IPS DF 4.7 (cell line): Measurements from ENCODE around the gene UBAC1.
"Not testable (repeated sequence)": the region's sequence is repeated elsewhere in the genome, so short reads cannot be mapped to it uniquely, and the experiment has no call there.

Experiments used
- DNase-seq: peaks from one replicate; pipeline ENCODE4 v3.0.0-alpha.2; 2013; ENCODE audit warnings: low spot score; ENCODE audit errors: extremely low read depth

Gene UBAC1

DNA sequence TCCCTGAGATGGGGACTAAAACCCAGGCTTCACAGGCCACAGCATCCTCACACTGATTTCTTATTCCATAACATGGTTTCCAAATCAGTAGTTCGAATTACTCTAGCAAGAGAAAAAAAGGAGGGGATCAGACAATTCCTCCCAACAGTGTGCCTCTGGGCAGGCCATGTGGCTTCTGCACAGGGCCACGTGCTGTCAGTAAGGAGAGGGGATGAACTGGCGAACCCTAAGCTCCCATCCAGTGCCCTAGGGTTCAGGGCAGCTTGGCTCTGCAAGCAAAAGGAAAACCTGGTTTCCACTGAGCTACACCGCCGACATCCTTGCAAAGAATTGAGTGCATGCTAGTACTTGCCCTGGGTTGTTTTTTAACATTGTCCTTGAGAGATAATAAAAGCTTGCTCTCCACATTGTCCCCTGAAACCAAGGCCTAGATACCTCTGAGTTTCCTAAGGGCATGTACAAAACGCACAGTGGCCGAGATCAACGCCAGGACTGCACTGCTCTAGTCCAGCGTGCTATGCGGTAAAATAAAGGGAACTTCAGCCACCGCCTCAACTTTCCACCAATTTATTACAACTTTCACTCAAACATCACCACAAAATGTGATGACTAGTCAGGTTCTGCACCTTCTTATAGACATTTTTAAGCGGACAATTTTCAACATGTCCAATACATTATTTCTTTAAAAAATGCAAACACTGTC lies 58.4 kb downstream of the UBAC1 start:
- DNase-seq = no peak

- no peak for DNase-seq
These were observed 59.3 kb downstream of the UBAC1 start for GRCh38 chr9:135901826-135902225.

DNA sequence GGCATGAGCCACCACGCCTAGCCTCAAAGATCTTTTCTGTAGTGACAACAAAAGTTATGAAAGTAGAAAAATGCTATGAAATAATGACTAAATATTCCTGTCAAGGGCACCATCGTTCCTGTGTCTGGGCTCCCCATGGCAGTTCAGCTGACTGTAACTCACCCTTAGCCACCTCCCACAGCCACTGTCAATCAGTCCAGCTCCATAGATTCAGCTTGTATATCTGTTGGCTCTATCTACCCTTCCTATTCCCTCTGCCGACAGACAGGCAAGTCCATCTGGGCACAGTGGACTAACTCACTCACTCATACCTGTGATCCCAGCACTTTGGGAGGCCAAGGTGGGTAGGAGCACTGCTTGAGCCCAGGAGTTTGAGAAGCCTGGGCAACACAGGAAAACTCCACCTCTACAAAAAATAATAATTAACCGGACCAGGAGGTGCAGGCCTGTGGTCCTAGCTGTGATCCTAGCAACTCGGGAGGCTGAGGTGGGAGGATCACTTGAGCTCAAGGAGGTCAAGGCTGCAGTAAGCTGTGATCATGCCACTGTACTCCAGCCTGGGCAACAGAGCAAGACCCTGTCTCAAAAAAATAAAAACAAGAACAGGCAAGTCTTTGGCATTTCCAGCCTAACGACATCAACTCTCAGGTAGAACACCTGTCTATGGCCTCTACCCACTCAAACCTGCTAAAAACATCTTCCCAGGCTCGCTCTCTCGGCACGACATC lies 60.0 kb downstream of the UBAC1 start:
- DNase-seq = no peak

GRCh38 chr9:135898634-135899407 lies 62.4 kb downstream of the UBAC1 start:
- DNase-seq = no peak

- DNase-seq = no peak
These were observed 64.5 kb downstream of the UBAC1 start for GRCh38 chr9:135896626-135897025.

DNA sequence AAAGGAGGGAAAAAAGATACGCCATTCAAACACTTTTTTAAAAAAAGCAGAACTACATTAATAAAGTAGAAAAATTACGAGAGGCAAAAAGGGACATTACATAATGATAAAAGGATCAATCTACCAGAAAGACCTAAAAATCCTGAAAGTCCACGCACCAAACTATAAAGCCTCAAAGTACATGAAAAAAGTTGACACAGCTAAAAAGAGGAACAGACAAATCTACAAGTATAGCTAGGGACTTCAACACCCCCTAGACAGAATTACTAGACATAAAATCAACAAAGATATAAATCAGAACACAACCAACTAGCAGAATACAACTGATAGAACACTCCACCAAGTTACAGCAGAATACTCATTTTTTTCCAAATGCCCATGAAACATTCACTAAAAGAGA lies 65.0 kb downstream of the UBAC1 start:
- no peak for DNase-seq

DNA sequence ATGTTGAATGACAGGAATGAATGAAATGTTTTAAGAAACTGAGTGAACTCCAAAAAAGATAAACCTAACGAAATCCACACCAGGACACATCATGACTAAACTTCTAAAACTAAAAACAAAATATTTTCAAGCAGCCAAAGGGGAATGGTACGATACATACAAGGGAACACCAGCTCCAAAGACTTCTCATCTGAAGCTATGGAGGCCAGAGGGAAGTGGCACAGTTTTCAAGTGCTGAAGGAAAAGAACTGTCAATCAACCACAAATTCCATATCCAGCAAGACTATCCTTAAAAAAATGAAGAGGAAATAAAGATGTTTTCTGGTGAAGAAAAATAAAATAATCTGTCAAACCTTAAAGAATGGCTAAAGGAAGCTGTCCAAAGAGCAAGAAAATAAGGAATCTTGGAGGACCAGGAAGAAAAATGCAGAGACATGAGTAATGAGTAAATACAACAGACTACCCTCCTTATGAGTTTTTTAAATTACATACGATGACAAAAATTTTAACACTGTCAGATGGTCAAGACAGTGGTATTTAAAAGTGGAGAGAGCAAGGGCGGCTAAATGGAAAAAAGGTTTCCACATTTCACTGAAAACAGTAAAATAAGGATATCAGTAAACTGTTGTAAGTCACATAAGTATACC lies 65.8 kb downstream of the UBAC1 start:
- no peak for DNase-seq

DNA sequence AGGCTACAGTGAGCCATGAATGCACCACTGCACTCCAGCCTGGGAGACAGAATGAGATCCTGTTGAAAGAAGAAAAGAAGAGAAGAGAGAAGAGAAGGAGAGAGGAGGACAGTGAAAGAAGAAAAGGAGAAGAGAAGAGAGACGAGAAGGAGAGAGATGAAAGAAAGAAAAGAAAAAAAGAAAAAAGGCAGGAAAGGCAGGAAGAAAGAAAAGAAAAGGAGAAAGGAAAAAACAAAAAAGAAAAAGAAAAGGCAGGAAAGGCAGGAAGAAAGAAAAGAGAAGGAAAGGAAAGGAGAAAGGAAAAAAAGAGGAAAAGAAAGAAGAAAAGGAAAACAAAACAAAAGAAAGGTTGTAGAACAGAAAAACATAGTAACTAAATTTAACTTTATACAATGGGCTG lies 68.1 kb downstream of the UBAC1 start:
- no peak for DNase-seq

DNA sequence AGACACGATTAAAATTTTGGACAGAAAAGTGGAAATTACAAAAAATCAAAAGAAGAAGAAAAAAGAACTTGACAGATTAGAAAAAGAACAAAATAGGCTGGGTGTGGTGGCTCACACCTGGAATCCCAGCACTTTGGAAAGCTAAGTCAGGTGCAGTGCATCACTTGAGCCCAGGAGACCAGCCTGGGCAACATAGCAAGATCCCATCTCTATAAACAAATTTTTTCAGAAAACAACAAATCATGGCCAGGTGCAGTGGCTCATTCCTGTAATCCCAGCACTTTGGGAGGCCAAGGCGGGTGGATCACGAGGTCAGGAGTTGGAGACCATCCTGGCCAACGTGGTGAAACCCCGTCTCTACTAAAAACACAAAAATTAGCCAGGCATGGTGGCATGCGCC lies 68.8 kb downstream of the UBAC1 start:
- DNase-seq = not testable (repeated sequence)

DNA sequence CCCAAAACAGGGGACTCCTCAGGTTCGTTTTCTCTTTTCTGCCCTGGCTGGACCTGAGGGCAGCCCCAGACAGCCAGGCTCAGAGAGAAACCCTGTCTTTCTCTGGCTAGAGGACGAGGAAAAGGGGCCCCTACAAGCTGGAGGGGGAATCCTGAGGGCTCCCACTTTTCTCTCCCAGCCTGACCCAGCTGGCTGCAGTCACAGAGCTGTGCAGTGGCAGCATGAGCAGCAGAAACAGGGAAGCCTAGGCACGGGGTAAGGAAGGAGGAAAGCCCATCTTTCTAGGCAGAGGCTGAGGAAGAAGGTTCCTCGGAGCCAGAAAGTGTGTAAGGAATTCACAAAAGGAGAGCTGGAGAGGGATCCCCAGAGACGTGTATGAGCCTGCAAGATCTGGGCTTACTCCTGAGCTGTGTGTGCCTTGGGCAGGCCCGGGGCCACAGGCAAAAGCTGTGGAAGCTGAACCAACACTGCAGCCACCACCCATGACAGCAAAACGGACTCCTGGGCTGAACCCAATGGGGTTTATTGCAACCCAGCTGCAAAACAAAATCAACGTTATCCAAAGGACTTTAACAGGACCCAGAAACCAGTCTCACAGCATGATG lies 70.0 kb downstream of the UBAC1 start:
- no peak for DNase-seq

GRCh38 chr9:135890190-135891026 lies 70.8 kb downstream of the UBAC1 start:
- no peak for DNase-seq

- DNase-seq = no peak
These were observed 71.5 kb downstream of the UBAC1 start for GRCh38 chr9:135889564-135890189.

DNA sequence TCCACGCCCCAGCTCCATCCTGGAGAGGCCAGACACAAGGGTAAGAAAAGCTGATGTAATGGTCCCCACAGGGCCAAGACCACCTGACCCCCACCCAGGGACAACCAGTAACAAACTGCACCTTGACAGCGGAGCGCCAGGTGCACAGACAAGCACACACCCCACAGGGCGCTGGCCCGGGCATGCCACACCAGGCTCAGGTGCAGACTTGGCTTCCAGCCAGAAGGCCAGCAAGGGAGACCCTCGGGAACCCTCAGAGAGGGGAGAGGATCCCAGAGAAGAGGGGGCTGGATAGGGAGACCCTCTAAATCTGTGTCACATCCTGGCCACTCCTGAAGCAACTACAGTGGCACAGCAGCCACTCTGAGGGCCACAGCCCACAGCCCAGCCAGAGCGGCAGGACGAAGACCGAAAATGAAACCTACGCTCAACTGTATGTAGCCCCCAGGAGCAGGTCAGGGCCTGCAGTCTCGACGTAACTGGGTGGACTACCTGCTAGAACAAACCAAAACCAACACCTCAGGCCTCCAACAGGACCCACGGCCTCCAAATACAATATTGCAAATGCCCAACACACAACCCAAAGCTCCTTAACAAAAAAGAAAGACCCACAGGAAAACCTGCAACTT lies 72.3 kb downstream of the UBAC1 start:
- DNase-seq = no peak

DNA sequence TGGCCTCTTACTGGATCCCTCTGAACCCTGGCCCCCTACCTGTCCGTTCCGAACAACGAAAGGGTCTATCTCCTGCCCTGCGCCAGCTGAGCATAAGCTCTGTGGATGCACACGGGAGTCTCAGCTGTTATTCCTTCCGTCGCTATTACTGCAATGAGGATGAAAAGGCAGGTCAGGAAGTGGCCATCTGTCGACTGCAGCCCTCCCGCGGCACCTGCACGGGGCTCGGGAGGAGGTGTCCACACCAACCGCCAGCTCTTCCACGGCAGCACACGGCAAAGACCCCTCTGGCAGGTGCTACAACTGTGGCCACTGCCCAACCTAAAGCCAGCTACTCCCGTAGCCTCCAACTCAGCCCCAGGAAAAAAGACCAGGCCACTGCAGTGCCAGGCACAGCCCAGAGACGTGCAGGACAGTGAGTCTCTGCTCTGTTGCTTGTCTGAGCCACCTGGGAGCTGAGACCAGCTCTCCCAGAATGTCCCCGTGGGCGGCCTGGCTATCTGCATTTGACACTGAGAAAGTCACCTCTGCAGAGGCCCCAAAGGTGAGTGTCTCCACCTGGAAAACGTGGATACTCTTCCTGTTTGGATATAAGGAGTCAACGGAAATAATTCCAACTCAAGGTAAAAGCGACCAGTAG lies 72.9 kb downstream of the UBAC1 start:
- DNase-seq = no peak

DNA sequence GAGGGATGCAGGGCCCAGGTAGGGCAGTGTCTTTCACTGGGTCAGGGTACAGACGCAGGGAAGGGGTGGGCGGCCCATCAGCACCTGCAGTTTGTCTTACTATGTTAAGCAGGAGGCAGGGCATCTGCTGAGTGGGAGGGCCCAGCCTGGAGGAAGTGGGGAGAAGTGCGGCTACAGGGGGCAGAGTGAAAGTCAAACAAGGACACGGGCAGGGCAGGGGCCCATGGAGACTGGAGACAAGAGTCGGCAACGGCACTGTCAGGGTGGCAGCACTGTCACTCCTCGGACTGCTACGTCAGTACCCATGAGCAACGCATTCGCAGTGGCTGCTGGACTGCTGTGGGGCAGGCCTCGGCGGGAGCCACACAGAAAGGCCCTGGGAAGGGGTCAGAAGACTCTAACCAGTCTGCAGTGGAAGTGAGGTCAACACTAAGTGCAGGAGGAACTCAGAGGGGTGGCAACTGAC lies 73.6 kb downstream of the UBAC1 start:
- DNase-seq = no peak

DNA sequence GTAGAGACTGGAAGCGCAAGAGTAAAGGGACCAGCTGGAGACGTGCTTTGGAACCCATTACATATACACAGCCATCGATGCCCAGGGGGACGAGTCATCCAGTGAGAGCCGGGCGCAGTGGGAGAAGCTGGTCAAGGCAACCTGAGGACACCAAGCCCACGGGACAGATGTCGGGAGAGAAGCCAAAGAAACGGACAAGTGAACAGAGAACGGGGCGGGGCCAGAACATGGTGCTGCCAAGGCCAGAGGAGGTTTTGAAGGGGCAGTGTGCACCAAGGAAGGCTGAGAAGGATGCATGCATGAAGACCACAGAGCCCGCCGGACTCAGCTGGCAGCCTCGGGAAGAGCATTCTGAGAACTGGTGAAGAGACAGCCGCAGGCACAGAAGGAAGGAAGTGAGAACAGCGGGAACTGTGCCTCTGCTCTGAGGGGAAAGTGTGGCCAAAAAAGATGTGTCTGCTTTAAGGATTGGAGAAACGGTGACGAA lies 74.1 kb downstream of the UBAC1 start:
- DNase-seq = no peak

DNA sequence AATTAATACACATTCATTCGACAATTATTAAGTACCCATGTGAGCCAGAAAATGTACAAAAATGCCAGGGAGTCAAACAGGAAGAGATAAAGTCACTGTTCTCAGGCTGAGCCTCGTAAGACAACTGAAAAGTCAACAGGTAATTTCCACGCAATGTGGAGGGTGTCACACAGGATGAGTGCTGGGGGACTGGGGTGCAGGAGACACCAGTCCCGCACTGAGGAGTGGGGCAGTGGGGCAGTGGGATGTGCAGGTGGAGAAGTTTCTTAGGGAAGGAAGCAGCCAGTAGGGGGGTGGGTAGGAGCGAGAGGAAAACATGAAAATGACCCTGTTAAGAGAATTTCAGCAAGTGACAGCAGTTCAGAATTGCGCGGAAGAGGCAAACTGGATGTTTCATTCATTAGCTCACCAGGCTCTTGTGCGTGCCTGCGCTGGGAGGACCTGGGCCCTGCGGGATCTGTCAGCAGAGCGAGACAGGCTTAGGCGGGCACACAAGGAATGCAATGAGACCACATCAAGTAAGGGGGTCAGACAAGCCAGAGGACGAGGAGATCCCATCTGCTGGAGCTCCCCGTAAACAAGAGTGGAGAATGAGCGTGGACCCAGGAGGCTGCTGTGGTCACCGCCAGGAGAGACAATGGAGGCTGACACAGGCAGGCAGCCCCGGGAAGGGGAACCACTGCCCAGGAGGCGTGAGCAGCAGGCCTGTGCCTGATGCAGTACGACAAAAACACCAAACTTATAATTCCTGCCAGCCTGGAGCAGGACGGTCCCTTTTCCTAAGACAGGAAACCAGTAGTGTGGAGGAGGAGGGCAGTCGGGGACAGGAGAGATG lies 74.8 kb downstream of the UBAC1 start:
- no peak for DNase-seq
